Measurements from ENCODE around the gene OXSR1. TPM values are rescaled to one million over a fixed set of nuclear protein-coding genes. Genes with fewer than 3 reads are reported as not detected.
"Not testable (repeated sequence)": the region's sequence is repeated elsewhere in the genome, so short reads cannot be mapped to it uniquely, and the experiment has no call there.

Gene OXSR1
- total RNA-seq, 1 experiment from 2014 or later, result 35.1 TPM

DNA sequence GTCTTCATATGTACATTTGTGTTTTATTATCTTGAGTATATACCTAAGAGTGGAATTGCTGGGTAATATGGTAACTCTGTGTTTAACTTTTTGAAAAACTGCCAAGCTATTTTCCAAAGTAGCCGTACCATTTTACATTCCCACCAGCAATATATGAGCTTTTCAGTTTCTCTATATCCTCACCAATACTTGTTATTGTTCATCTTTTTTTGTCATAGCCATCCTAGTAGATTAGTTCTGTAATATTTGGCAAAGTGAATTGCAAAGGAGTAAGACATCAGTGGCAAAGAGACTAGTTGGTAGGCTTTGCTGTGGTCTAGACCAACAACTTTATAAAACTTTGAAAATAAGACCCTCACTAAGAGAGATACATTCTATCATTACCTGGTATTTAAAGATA, 21.4 kb downstream of the OXSR1 start (continued):
- TF ChIP-seq, protein P1, sequence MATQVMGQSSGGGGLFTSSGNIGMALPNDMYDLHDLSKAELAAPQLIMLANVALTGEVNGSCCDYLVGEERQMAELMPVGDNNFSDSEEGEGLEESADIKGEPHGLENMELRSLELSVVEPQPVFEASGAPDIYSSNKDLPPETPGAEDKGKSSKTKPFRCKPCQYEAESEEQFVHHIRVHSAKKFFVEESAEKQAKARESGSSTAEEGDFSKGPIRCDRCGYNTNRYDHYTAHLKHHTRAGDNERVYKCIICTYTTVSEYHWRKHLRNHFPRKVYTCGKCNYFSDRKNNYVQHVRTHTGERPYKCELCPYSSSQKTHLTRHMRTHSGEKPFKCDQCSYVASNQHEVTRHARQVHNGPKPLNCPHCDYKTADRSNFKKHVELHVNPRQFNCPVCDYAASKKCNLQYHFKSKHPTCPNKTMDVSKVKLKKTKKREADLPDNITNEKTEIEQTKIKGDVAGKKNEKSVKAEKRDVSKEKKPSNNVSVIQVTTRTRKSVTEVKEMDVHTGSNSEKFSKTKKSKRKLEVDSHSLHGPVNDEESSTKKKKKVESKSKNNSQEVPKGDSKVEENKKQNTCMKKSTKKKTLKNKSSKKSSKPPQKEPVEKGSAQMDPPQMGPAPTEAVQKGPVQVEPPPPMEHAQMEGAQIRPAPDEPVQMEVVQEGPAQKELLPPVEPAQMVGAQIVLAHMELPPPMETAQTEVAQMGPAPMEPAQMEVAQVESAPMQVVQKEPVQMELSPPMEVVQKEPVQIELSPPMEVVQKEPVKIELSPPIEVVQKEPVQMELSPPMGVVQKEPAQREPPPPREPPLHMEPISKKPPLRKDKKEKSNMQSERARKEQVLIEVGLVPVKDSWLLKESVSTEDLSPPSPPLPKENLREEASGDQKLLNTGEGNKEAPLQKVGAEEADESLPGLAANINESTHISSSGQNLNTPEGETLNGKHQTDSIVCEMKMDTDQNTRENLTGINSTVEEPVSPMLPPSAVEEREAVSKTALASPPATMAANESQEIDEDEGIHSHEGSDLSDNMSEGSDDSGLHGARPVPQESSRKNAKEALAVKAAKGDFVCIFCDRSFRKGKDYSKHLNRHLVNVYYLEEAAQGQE (IDR thresholded peaks at IDR 0.05; ENCODE audit: low read depth), result no peak
- no peak for TF ChIP-seq ELF1 (IDR thresholded peaks at IDR 0.05; ENCODE audit: borderline replicate concordance, low read depth)
- TF ChIP-seq EGR1 (IDR thresholded peaks at IDR 0.05; ENCODE audit: low read depth), result no peak

DNA sequence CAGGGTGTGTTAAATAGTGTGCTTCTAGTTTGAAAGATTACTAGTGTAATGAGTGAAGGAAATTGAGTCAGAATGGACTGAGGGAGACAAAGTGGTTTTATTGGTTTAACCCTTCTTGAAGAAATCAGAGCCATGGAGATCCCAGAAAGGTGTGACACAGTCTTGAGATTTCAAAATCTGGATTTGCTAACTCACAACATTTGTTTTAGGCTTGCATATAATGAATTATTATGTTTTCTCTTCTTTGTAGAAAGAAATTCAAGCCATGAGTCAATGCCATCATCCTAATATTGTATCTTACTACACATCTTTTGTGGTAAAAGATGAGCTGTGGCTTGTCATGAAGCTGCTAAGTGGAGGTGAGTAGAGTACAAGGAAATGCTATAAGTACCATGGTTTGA, 25.1 kb downstream of the OXSR1 start:
- no TSS peak for BruUV-seq (replicated peaks)
- POLR2A ChIA-PET, result no interaction called here

DNA sequence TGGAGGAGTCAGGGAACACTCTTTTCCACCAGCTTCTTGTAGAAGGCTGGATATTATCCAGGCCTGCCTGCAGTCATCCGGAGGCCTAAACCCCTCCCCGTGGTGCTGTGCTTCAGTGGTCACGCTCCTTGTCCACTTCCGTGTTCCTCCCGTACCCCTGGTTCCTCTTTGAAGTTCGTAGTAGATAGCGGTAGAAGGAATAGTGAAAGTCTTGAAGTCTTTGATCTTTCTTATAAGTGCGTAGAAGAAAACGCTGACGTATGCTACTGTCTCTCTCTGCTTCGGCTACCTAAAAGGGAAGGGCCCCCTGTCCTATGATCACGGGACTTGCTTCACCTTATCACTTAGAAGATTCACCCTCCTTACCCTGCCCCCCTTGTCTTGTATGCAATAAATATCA, 37.6 kb downstream of the OXSR1 start:
- ATAC-seq; intact Hi-C loops (cut with micrococcal nuclease); H3K4me2 ChIP-seq (ENCODE audit: low read length); H4K20me1 ChIP-seq (ENCODE audit: insufficient read depth); H2AFZ ChIP-seq (ENCODE audit: low read depth, low read length, poor library complexity, severe bottlenecking); H3K27me3 ChIP-seq (ENCODE audit: insufficient read depth, low read length); RAD21 ChIA-PET (ENCODE audit: low non-redundant PET in 1 of 2, low total read pairs in 2 of 2, uncharacterized antibody in 2 of 2, unreplicated experiment in 2 of 2); DNase-seq (ENCODE audit: low read depth, low spot score); BruUV-seq (replicated peaks); H3K4me1 ChIP-seq (ENCODE audit: control insufficient read depth in 1 of 2, insufficient read depth in 2 of 2, low read length in 2 of 2); H3K9ac ChIP-seq (ENCODE audit: low read length); CTCF ChIA-PET; H3K9me2 ChIP-seq (ENCODE audit: insufficient read depth); H3K9me3 ChIP-seq (ENCODE audit: control insufficient read depth in 1 of 2, insufficient read depth in 1 of 2, low read depth in 1 of 2, low read length in 2 of 2); H3K27ac ChIP-seq (ENCODE audit: low read depth, low read length); H3K4me3 ChIP-seq (replicated peaks in 1 of 2; ENCODE audit: low read depth in 1 of 2, low read length in 2 of 2); POLR2A ChIA-PET: not testable (repeated sequence)
- H3K79me2 ChIP-seq (ENCODE audit: insufficient read depth, low read length), result peaks cover 37% of the 10 kb centered on the region
- peaks cover 5 to 15% of the 10 kb centered on the region in 2 experiments; a peak in 2 of 4 replicates for H3K36me3 ChIP-seq (ENCODE audit: control insufficient read depth in 1 of 2, insufficient read depth in 2 of 2, low read length in 2 of 2)

More for the DNA sequence above, 25.1 kb downstream of the OXSR1 start:
- Histone ChIP-seq H3K9me2 (ENCODE audit: insufficient read depth) (no peaks in the 10 kb centered on the region), H3K79me2 (ENCODE audit: insufficient read depth, low read length) (peaks cover 42% of the 10 kb centered on the region), H3K4me2 (ENCODE audit: low read length) (no peak overlapping the region), H2AFZ (ENCODE audit: low read depth, low read length, poor library complexity, severe bottlenecking) (no peak overlapping the region), H3K4me1 (ENCODE audit: control insufficient read depth in 1 of 2, insufficient read depth in 2 of 2, low read length in 2 of 2) (peaks cover 0 to 4% of the 10 kb centered on the region in 2 experiments; a peak in 2 of 4 replicates), H3K4me3 (replicated peaks in 1 of 2; ENCODE audit: low read depth in 1 of 2, low read length in 2 of 2) (no peak overlapping the region), H4K20me1 (ENCODE audit: insufficient read depth) (no peaks in the 10 kb centered on the region), H3K27ac (ENCODE audit: low read depth, low read length) (no peak overlapping the region), H3K9me3 (ENCODE audit: control insufficient read depth in 1 of 2, insufficient read depth in 1 of 2, low read depth in 1 of 2, low read length in 2 of 2) (no peaks in the 10 kb centered on the region), H3K27me3 (ENCODE audit: insufficient read depth, low read length) (no peaks in the 10 kb centered on the region), H3K9ac (ENCODE audit: low read length) (no peak overlapping the region), H3K36me3 (ENCODE audit: control insufficient read depth in 1 of 2, insufficient read depth in 2 of 2, low read length in 2 of 2) (peaks cover 0 to 3% of the 10 kb centered on the region in 2 experiments; a peak in 3 of 4 replicates)
- ATAC-seq, result no peak
- intact Hi-C loops (cut with micrococcal nuclease), result no loop called here
- ChIA-PET CTCF (no interaction called here), RAD21 (ENCODE audit: low non-redundant PET in 1 of 2, low total read pairs in 2 of 2, uncharacterized antibody in 2 of 2, unreplicated experiment in 2 of 2) (no interaction called here)
- no peak for TF ChIP-seq ZNF274 (IDR thresholded peaks at IDR 0.05; ENCODE audit: low read depth, low read length)
- TF ChIP-seq, protein P2, sequence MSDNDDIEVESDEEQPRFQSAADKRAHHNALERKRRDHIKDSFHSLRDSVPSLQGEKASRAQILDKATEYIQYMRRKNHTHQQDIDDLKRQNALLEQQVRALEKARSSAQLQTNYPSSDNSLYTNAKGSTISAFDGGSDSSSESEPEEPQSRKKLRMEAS (IDR thresholded peaks at IDR 0.05), result no peak
- no peak for DNase-seq (ENCODE audit: low read depth, low spot score)

All from HCT116 (cell line).